Measurements from ENCODE around the gene CBLN4.

The CBLN4 gene

GRCh38 chr20:56005389-56005715, at the start of gene CBLN4:
Gene CBLN4 (minus strand): TSS chr20:56005519. CDS start chr20:56004171, 1,348 bp downstream.
- no peak for DNase-seq

GRCh38 chr20:56043227-56043626, 37.9 kb upstream of the CBLN4 start:
- DNase-seq = no peak

GRCh38 chr20:56032251-56032650, 26.9 kb upstream of the CBLN4 start:
- no peak for DNase-seq

GRCh38 chr20:56018716-56019115, 13.4 kb upstream of the CBLN4 start:
- no peak for DNase-seq

- DNase-seq = no peak
Observed at GRCh38 chr20:56018194-56018593, 12.9 kb upstream of the CBLN4 start.

- DNase-seq = no peak
Observed at GRCh38 chr20:56017560-56017959, 12.2 kb upstream of the CBLN4 start.

- no peak for DNase-seq
Observed at GRCh38 chr20:56014998-56015397, 9.7 kb upstream of the CBLN4 start.

- DNase-seq = no peak
Observed at GRCh38 chr20:56014151-56014550, 8.8 kb upstream of the CBLN4 start.

GRCh38 chr20:56004611-56005388, 519 bp downstream of the CBLN4 start:
- DNase-seq = no peak

GRCh38 chr20:56004007-56004406, 1.3 kb downstream of the CBLN4 start:
- DNase-seq = no peak

- no peak for DNase-seq
Observed at GRCh38 chr20:56002908-56003800, 2.2 kb downstream of the CBLN4 start.

- DNase-seq = no peak
Observed at GRCh38 chr20:56001890-56002289, 3.4 kb downstream of the CBLN4 start.

- no peak for DNase-seq
Observed at GRCh38 chr20:56001106-56001785, 4.1 kb downstream of the CBLN4 start.

- DNase-seq = no peak
Observed at GRCh38 chr20:55978550-55978949, 26.8 kb downstream of the CBLN4 start.

GRCh38 chr20:55977690-55978459, 27.4 kb downstream of the CBLN4 start:
- DNase-seq = no peak

GRCh38 chr20:55974491-55975202, 30.7 kb downstream of the CBLN4 start:
- DNase-seq = no peak

GRCh38 chr20:55964790-55965189, 40.5 kb downstream of the CBLN4 start:
- DNase-seq = no peak

- DNase-seq = no peak
Observed at GRCh38 chr20:55961376-55962330, 43.7 kb downstream of the CBLN4 start.

GRCh38 chr20:55953201-55953600, 52.1 kb downstream of the CBLN4 start:
- no peak for DNase-seq

- DNase-seq = no peak
Observed at GRCh38 chr20:55947701-55948100, 57.6 kb downstream of the CBLN4 start.

Measured in stimulated activated CD8-positive, alpha-beta memory T cell treated with anti-CD3 and anti-CD28 coated beads, Interleukin-4, amount 100 ng/mL, for 48 hours (primary cell).